ENCODE measurements around the gene SRGAP1. TPM values are rescaled to one million over a fixed set of nuclear protein-coding genes. Genes with fewer than 3 reads are reported as not detected.
"Not testable (repeated sequence)": the region's sequence is repeated elsewhere in the genome, so short reads cannot be mapped to it uniquely, and the experiment has no call there.

Gene SRGAP1
- total and polyA plus RNA-seq, 2 experiments from 2014 or later: 13.0 to 29.4 TPM

- Histone ChIP-seq H4K20me1 (ENCODE audit: insufficient read depth) (peaks cover 12% of the 10 kb centered on the region; the same call in 1 of the 2 replicates), H3K79me2 (ENCODE audit: insufficient read depth) (peaks cover 100% of the 10 kb centered on the region), H3K9me2 (ENCODE audit: insufficient read depth) (no peaks in the 10 kb centered on the region), H3K9me3 (ENCODE audit: low read depth) (no peaks in the 10 kb centered on the region), H3K27me3 (replicated peaks; ENCODE audit: insufficient read depth) (no peaks in the 10 kb centered on the region), H2AFZ (no peak overlapping the region), H3K36me3 (ENCODE audit: low read depth) (no peaks in the 10 kb centered on the region), H3K9ac (no peak overlapping the region), H3K27ac (no peak overlapping the region), H3K4me2 (ENCODE audit: unreplicated experiment) (no peak overlapping the region), H3K4me3 (no peak overlapping the region), H3F3A (ENCODE audit: insufficient read depth) (peaks cover 8% of the 10 kb centered on the region; the same call in 1 of the 2 replicates), H3K4me1 (ENCODE audit: insufficient read depth) (peaks cover 12% of the 10 kb centered on the region)
- 100% methylated on average over 3 of the region's 3 CpGs for WGBS, 2 experiments (ENCODE audit: low coverage in 1 of 2, low lambda C conversion rate in 2 of 2, missing lambda C conversion rate in 2 of 2)
- DNase-seq: no peak
- TF ChIP-seq EZH2 (IDR thresholded peaks at IDR 0.05; ENCODE audit: insufficient read depth, poor library complexity, severe bottlenecking) (no peak), EZH2phosphoT487 (IDR thresholded peaks at IDR 0.05; ENCODE audit: insufficient read depth, low read depth) (no peak)
- in situ Hi-C loops (cut with MboI): no loop called here
Observed at GRCh38 chr12:63855299-63855698, 10.8 kb downstream of the SRGAP1 start.

DNA sequence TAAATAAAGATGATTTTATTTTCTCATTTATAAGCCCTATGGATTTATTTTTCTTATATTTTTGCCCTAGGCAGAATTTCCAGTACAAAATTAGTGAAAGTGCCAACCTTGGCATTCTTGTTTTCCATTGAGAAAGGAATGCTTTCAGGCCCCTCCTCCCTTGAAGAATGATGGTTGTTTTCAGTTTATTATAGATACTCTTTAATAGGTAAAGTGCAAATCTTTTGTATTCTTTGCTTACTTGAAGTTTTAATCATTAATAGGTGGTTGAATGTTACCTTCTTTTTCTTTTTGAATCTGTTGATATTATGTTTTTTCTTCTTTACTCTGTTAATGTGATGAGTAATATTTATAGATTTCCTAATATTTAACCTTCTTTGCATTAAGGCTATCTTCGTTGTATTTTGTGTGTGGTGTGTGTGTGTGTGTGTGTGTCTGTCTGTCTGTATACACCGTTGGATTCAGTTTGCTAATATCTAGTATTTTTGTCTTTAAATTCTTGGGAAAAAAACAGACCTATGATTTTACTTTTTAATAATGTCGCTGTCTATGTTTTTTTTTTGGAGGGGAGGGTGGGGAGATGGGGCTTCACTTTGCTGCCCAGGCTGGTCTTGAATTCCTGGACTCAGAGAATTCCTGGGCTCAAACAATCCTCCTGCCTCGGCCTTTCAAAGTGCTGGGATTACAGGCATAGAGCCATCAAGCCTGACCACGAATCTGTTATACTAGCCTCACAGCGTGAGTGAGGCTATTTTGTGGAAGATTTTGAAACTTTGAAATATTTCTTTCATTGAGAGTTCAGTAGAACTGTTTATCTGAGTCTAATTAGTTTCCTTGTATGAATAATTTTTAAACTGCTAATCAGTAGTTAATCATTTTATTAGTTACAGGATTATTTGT lies 13.5 kb downstream of the SRGAP1 start:
- Histone ChIP-seq H3K4me3 (0 out of 2 replicates have a peak overlapping the region, but pooled peaks have one; percentile 13), H3K79me2 (ENCODE audit: insufficient read depth) (peaks cover 100% of the 10 kb centered on the region), H3K4me2 (ENCODE audit: unreplicated experiment) (peak overlapping the region; percentile 8), H3K36me3 (ENCODE audit: low read depth) (no peaks in the 10 kb centered on the region), H3K9me2 (ENCODE audit: insufficient read depth) (no peaks in the 10 kb centered on the region), H3K4me1 (ENCODE audit: insufficient read depth) (peaks cover 23% of the 10 kb centered on the region), H3K9ac (0 out of 2 replicates have a peak overlapping the region, but pooled peaks have one; percentile 14), H3K27ac (peak overlapping the region; percentile 18; the same call in 1 of the 2 replicates), H3F3A (ENCODE audit: insufficient read depth) (peaks cover 25% of the 10 kb centered on the region), H2AFZ (no peak overlapping the region), H3K9me3 (ENCODE audit: low read depth) (no peaks in the 10 kb centered on the region), H3K27me3 (replicated peaks; ENCODE audit: insufficient read depth) (no peaks in the 10 kb centered on the region), H4K20me1 (ENCODE audit: insufficient read depth) (peaks cover 15% of the 10 kb centered on the region; the same call in 1 of the 2 replicates)
- WGBS, 2 experiments (ENCODE audit: low coverage in 1 of 2, low lambda C conversion rate in 2 of 2, missing lambda C conversion rate in 2 of 2): 50 to 56% methylated on average over 6 of the region's 6 CpGs
- TF ChIP-seq EZH2phosphoT487 (IDR thresholded peaks at IDR 0.05; ENCODE audit: insufficient read depth, low read depth) (no peak), EZH2 (IDR thresholded peaks at IDR 0.05; ENCODE audit: insufficient read depth, poor library complexity, severe bottlenecking) (no peak)
- in situ Hi-C loops (cut with MboI): no loop called here
- peak; percentile 49 for DNase-seq

DNA sequence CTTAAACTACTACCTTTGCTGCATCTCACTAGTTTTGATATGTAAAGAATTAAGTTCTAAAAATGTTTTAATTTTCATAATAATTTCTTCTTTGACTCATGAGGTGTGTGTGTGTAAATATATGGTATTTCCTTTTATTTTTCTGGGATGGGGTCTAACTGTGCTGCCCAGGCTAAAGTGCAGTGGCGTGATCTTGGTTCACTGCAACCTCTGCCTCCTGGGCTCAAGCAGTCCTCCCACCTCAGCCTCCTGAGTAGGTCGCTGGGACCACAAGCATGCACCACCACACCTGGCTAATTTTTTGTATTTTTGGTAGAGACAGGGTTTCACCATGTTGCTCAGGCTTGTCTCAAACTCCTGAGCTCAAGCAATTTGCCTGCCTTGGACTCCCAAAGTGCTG lies 15.4 kb downstream of the SRGAP1 start:
- H3K4me2 ChIP-seq (ENCODE audit: unreplicated experiment); DNase-seq; in situ Hi-C loops (cut with MboI); H2AFZ ChIP-seq; H3K4me3 ChIP-seq; H3K9me2 ChIP-seq (ENCODE audit: insufficient read depth); H3K9me3 ChIP-seq (ENCODE audit: low read depth); H3K27ac ChIP-seq; H4K20me1 ChIP-seq (ENCODE audit: insufficient read depth); H3K27me3 ChIP-seq (replicated peaks; ENCODE audit: insufficient read depth); H3K36me3 ChIP-seq (ENCODE audit: low read depth); H3K9ac ChIP-seq: not testable (repeated sequence)
- H3K79me2 ChIP-seq (ENCODE audit: insufficient read depth): peaks cover 100% of the 10 kb centered on the region
- peaks cover 41% of the 10 kb centered on the region for H3K4me1 ChIP-seq (ENCODE audit: insufficient read depth)
- H3F3A ChIP-seq (ENCODE audit: insufficient read depth): peaks cover 35% of the 10 kb centered on the region
- WGBS, 2 experiments (ENCODE audit: low coverage in 1 of 2, low lambda C conversion rate in 2 of 2, missing lambda C conversion rate in 2 of 2): 97 to 100% methylated on average over 2 of the region's 2 CpGs

DNA sequence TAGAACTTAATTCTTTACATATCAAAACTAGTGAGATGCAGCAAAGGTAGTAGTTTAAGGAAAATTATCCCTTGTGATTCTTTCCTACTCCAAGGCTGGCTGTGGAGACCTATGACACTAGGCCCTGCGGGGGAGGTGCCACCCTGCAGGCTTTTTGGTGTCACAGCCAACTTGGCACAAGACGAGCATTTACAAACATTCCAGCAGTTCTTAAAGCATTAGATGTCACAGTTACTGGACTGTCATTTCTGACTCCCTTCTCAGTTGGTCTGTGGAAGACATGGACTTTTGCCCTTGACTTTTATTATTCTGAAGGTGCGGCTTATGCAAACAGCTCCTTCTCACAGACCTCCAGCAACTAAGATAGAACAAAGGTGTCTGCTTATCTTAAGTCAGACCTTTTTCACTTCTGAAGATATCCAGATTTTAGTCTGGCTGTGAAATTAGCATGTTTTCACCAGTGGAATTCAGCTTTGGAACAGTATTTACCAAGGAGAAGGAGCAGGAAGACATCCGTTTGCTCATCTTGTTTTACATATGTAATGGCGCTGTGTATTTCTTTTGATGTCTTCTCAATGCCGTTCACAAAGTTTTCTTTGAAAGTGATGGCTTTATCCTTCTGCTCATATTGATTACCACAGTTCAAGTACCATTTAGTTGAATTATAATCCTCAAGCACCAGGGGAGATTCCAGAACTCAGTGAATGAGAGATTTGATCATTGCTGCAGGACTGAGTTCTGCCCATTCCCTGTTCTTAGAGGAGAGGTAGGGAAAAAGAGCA lies 17.9 kb downstream of the SRGAP1 start:
- no peak overlapping the region for H2AFZ ChIP-seq
- H3K9me2 ChIP-seq (ENCODE audit: insufficient read depth): no peaks in the 10 kb centered on the region
- H3K27me3 ChIP-seq (replicated peaks; ENCODE audit: insufficient read depth): no peaks in the 10 kb centered on the region
- no peaks in the 10 kb centered on the region for H3K9me3 ChIP-seq (ENCODE audit: low read depth)
- H4K20me1 ChIP-seq (ENCODE audit: insufficient read depth): peaks cover 11% of the 10 kb centered on the region; the same call in 1 of the 2 replicates
- peaks cover 42% of the 10 kb centered on the region for H3K4me1 ChIP-seq (ENCODE audit: insufficient read depth)
- H3F3A ChIP-seq (ENCODE audit: insufficient read depth): peaks cover 35% of the 10 kb centered on the region
- peak overlapping the region; percentile 51 for H3K27ac ChIP-seq
- TF ChIP-seq EZH2phosphoT487 (IDR thresholded peaks at IDR 0.05; ENCODE audit: insufficient read depth, low read depth): no peak
- TF ChIP-seq EZH2 (IDR thresholded peaks at IDR 0.05; ENCODE audit: insufficient read depth, poor library complexity, severe bottlenecking): no peak
- peak; percentile 67 for DNase-seq
- peak overlapping the region; percentile 21 for H3K4me3 ChIP-seq
- H3K36me3 ChIP-seq (ENCODE audit: low read depth): peaks cover 2% of the 10 kb centered on the region
- H3K79me2 ChIP-seq (ENCODE audit: insufficient read depth): peaks cover 100% of the 10 kb centered on the region
- in situ Hi-C loops (cut with MboI): no loop called here
- peak overlapping the region; percentile 56 for H3K4me2 ChIP-seq (ENCODE audit: unreplicated experiment)
- peak overlapping the region; percentile 6; the same call in 1 of the 2 replicates for H3K9ac ChIP-seq
- WGBS, 2 experiments (ENCODE audit: low coverage in 1 of 2, low lambda C conversion rate in 2 of 2, missing lambda C conversion rate in 2 of 2): 54 to 61% methylated on average over 6 of the region's 6 CpGs
